Brain microvascular endothelial cell (primary cell): Measurements from ENCODE around the gene CAPN8.

Source experiments
- DNase-seq: peaks from one replicate; pipeline ENCODE4 v3.0.0-alpha.2; 2020
- H3K27ac ChIP-seq: fragments of 250-450 bp; sonication (Bioruptor Pico); 2 replicates; pipeline ENCODE4 v1.5.1; 2020; ENCODE audit warnings: mild to moderate bottlenecking, moderate library complexity
- H3K27me3 ChIP-seq: fragments of 250-450 bp; sonication (Bioruptor Pico); replicated peaks from 2 replicates; pipeline ENCODE4 v1.5.1; 2020; ENCODE audit warnings: mild to moderate bottlenecking
- H3K36me3 ChIP-seq: fragments of 250-450 bp; sonication (Bioruptor Pico); replicated peaks from 2 replicates; pipeline ENCODE4 v1.5.1; 2020; ENCODE audit warnings: mild to moderate bottlenecking
- H3K4me3 ChIP-seq: 2 replicates; pipeline ENCODE4 v1.5.1; 2011; ENCODE audit warnings: low read depth, mild to moderate bottlenecking, control low read depth, low read length, moderate library complexity
- in situ Hi-C: cut with HindIII; loops from 2 replicates; pipeline ENCODE4 v1.10.0; 2017; ENCODE audit warnings: low sequenced_read_pairs, low pct_ligation_motif_present
- TF ChIP-seq, protein P1 (sequence below): IDR thresholded peaks from 2 replicates; pipeline ENCODE4 v1.5.1; 2011; ENCODE audit warnings: low read depth, mild to moderate bottlenecking, moderate library complexity, low read length, control low read depth, inconsistent platforms; ENCODE audit errors: missing control alignments

Gene CAPN8

GRCh38 chr1:223680188-223680587 lies 14.7 kb upstream of the CAPN8 start:
- in situ Hi-C loops: no loop called here

DNA sequence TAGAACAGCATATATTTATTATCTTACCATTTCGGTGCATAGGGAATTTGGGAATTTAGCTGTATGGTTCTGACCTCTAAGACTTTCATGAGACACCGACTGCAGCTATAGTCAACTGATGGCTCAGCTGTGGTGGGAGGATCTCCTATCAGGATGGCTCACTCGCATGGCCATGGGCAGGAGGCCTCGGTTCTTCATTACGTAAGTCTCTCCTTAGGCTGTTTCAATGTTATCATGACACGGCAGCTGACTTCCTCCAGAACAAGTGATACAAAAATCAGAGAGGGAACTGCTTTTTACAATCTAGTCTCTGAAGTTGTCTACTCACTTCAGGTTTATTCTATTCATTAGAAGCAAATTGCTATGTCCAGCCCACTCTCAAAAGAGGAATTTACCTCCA lies 13.3 kb upstream of the CAPN8 start:
- H3K4me3 ChIP-seq: no peak overlapping the region
- DNase-seq: no peak
- H3K36me3 ChIP-seq: no peaks in the 10 kb centered on the region
- in situ Hi-C loops: no loop called here
- no peak overlapping the region for H3K27ac ChIP-seq
- TF ChIP-seq, protein P1, sequence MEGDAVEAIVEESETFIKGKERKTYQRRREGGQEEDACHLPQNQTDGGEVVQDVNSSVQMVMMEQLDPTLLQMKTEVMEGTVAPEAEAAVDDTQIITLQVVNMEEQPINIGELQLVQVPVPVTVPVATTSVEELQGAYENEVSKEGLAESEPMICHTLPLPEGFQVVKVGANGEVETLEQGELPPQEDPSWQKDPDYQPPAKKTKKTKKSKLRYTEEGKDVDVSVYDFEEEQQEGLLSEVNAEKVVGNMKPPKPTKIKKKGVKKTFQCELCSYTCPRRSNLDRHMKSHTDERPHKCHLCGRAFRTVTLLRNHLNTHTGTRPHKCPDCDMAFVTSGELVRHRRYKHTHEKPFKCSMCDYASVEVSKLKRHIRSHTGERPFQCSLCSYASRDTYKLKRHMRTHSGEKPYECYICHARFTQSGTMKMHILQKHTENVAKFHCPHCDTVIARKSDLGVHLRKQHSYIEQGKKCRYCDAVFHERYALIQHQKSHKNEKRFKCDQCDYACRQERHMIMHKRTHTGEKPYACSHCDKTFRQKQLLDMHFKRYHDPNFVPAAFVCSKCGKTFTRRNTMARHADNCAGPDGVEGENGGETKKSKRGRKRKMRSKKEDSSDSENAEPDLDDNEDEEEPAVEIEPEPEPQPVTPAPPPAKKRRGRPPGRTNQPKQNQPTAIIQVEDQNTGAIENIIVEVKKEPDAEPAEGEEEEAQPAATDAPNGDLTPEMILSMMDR: no peak
- no peaks in the 10 kb centered on the region for H3K27me3 ChIP-seq

More at GRCh38 chr1:223680188-223680587, 14.7 kb upstream of the CAPN8 start:
- TF ChIP-seq, protein P1: no peak
- no peaks in the 10 kb centered on the region for H3K27me3 ChIP-seq
- no peak overlapping the region for H3K27ac ChIP-seq
- DNase-seq: no peak
- no peak overlapping the region for H3K4me3 ChIP-seq
- no peaks in the 10 kb centered on the region for H3K36me3 ChIP-seq

- Histone ChIP-seq H3K27me3 (no peaks in the 10 kb centered on the region), H3K27ac (no peak overlapping the region), H3K36me3 (no peaks in the 10 kb centered on the region), H3K4me3 (no peak overlapping the region)
- in situ Hi-C loops: no loop called here
- TF ChIP-seq, protein P1: no peak
- DNase-seq: no peak
These were observed 8.8 kb upstream of the CAPN8 start for GRCh38 chr1:223674119-223674890.

GRCh38 chr1:223670458-223671159 lies 5.1 kb upstream of the CAPN8 start:
- in situ Hi-C loops: no loop called here
- peak; percentile 9 for DNase-seq
- Histone ChIP-seq H3K36me3 (no peaks in the 10 kb centered on the region), H3K27me3 (no peaks in the 10 kb centered on the region), H3K4me3 (no peak overlapping the region), H3K27ac (no peak overlapping the region)
- TF ChIP-seq, protein P1: peak; percentile 71

DNA sequence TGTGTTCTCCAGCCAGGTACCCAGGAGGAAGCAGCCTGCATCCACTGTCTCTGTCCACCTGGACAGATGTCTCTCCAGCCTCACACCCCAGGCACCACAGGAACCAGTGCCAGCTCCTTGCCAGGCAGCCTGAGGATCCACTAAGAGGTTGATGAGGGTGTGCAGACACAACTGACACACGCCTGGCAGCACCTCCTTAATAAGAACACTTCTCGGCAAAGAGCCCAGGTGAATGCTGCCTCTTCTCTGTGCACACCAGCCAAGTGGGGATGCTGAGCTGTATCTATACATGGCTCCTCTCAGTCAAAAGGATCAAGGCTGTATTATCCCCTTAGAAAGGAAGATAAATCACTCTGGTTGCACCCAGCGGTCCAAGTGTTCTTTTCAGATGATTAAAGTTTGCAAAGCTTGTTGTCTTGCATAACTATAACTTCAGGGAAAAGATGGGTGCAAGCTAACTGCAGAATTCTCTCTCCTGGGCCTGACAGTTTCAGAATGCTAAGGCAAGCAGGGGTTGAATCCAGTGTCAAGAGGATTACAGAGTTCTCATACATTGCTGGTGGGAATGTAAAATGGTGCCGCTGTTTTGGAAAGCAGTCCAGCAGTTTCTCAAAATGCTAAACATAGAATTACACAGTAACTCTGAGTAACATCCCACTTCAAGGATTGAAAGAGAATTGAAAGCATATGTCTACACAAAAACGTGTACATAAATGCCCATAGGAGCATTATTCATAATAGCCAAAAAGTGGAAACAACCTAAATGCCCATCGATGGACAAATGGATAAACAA lies 3.7 kb upstream of the CAPN8 start:
- Histone ChIP-seq H3K27me3 (no peaks in the 10 kb centered on the region), H3K4me3 (no peak overlapping the region), H3K36me3 (no peaks in the 10 kb centered on the region), H3K27ac (no peak overlapping the region)
- DNase-seq: no peak
- TF ChIP-seq, protein P1: no peak
- in situ Hi-C loops: no loop called here
